NT2/D1 (cell line): Measurements from ENCODE around the gene CDH4.

Source experiments
- SUZ12 ChIP-seq: IDR thresholded peaks from 2 replicates; pipeline ENCODE4 v1.6.1; 2011; ENCODE audit not compliant: insufficient read length, insufficient read depth; ENCODE audit errors: extremely low read depth
- YY1 ChIP-seq: IDR thresholded peaks from 2 replicates; pipeline ENCODE4 v1.6.1; 2011; ENCODE audit not compliant: insufficient read length, insufficient read depth
- ZNF274 ChIP-seq: IDR thresholded peaks from 2 replicates; pipeline ENCODE4 v1.6.1; 2011; ENCODE audit warnings: mild to moderate bottlenecking, low read depth, low read length

GRCh38 chr20:61980647-61981583 is 728.9 kb downstream of the CDH4 start:
- TF ChIP-seq YY1 (no peak), SUZ12 (no peak), ZNF274 (no peak)
